H9 (cell line): ENCODE data around the gene OR10A3. TPM values are rescaled to one million over a fixed set of nuclear protein-coding genes. Genes with fewer than 3 reads are reported as not detected.

Experiments used
- DNase-seq: peaks from one replicate; pipeline ENCODE4 v3.0.0-alpha.2; 2017
- H2AFZ ChIP-seq: one replicate; pipeline ENCODE4 v1.6.1; 2013; ENCODE audit warnings: mild to moderate bottlenecking, low read length, control low read depth, moderate library complexity
- H2AK5ac ChIP-seq: 2 replicates; pipeline ENCODE4 v1.6.1; 2013; ENCODE audit warnings: low read length, control low read depth, mixed read lengths; ENCODE audit not compliant: insufficient read length
- H2BK120ac ChIP-seq: one replicate; pipeline ENCODE4 v1.6.1; 2013; ENCODE audit warnings: low read depth, mild to moderate bottlenecking, low read length, control low read depth, inconsistent platforms; ENCODE audit not compliant: poor library complexity, severe bottlenecking
- H2BK12ac ChIP-seq: 2 replicates; pipeline ENCODE4 v1.6.1; 2013; ENCODE audit warnings: low read length, control low read depth, mixed read lengths, low read depth; ENCODE audit not compliant: insufficient read length
- H2BK15ac ChIP-seq: 2 replicates; pipeline ENCODE4 v1.6.1; 2013; ENCODE audit warnings: low read depth, low read length, control low read depth
- H2BK20ac ChIP-seq: one replicate; pipeline ENCODE4 v1.6.1; 2013; ENCODE audit warnings: low read depth, mild to moderate bottlenecking, low read length, control low read depth, inconsistent platforms; ENCODE audit not compliant: poor library complexity, severe bottlenecking
- H2BK5ac ChIP-seq: 2 replicates; pipeline ENCODE4 v1.6.1; 2013; ENCODE audit warnings: low read length, control low read depth, mixed read lengths; ENCODE audit not compliant: insufficient read length
- H3K14ac ChIP-seq: 2 replicates; pipeline ENCODE4 v1.6.1; 2013; ENCODE audit warnings: low read length, control low read depth; ENCODE audit not compliant: insufficient read depth
- H3K18ac ChIP-seq: 2 replicates; pipeline ENCODE4 v1.6.1; 2013; ENCODE audit warnings: low read depth, mild to moderate bottlenecking, mixed read lengths, low read length, control low read depth; ENCODE audit not compliant: insufficient read length
- H3K23ac ChIP-seq: 2 replicates; pipeline ENCODE4 v1.6.1; 2013; ENCODE audit warnings: low read length, control low read depth, mixed read lengths, low read depth; ENCODE audit not compliant: insufficient read length
- H3K23me2 ChIP-seq: 2 replicates; pipeline ENCODE4 v1.6.1; 2013; ENCODE audit warnings: low read depth, mild to moderate bottlenecking, mixed read lengths, low read length, control low read depth; ENCODE audit not compliant: insufficient read length, poor library complexity, severe bottlenecking
- H3K27ac ChIP-seq: 2 replicates; pipeline ENCODE4 v1.5.1; 2013; ENCODE audit warnings: low read length, control low read depth, mixed read lengths, low read depth; ENCODE audit not compliant: insufficient read length
- H3K27me3 ChIP-seq: 2 replicates; pipeline ENCODE4 v1.6.1; 2013; ENCODE audit warnings: low read length, control low read depth, inconsistent platforms; ENCODE audit not compliant: insufficient read depth
- H3K4ac ChIP-seq: 2 replicates; pipeline ENCODE4 v1.6.1; 2013; ENCODE audit warnings: low read depth, mild to moderate bottlenecking, control low read depth, inconsistent platforms, low read length, moderate library complexity
- H3K4me1 ChIP-seq: 2 replicates; pipeline ENCODE4 v1.6.1; 2013; ENCODE audit warnings: low read length, control low read depth, inconsistent platforms; ENCODE audit not compliant: insufficient read depth
- H3K4me2 ChIP-seq: 2 replicates; pipeline ENCODE4 v1.6.1; 2013; ENCODE audit warnings: low read length, control low read depth, mixed read lengths; ENCODE audit not compliant: insufficient read length, insufficient read depth
- H3K56ac ChIP-seq: 2 replicates; pipeline ENCODE4 v1.6.1; 2013; ENCODE audit warnings: low read depth, mild to moderate bottlenecking, mixed read lengths, low read length, control low read depth; ENCODE audit not compliant: insufficient read length
- H3K79me1 ChIP-seq: 2 replicates; pipeline ENCODE4 v1.6.1; 2013; ENCODE audit warnings: low read depth, mild to moderate bottlenecking, moderate library complexity, low read length, control low read depth, inconsistent platforms; ENCODE audit not compliant: insufficient read depth, poor library complexity, severe bottlenecking
- H3K79me2 ChIP-seq: 2 replicates; pipeline ENCODE4 v1.6.1; 2013; ENCODE audit warnings: low read length, control low read depth, inconsistent platforms; ENCODE audit not compliant: insufficient read depth
- H3K9ac ChIP-seq: 2 replicates; pipeline ENCODE4 v1.6.1; 2013; ENCODE audit warnings: low read length, control low read depth, mixed read lengths; ENCODE audit not compliant: insufficient read length; ENCODE audit errors: extremely low read depth
- H3K9me3 ChIP-seq: one replicate; pipeline ENCODE4 v1.6.1; 2013; ENCODE audit warnings: low read depth, low read length, inconsistent platforms; ENCODE audit not compliant: control insufficient read depth
- H3T11ph ChIP-seq: one replicate; pipeline ENCODE4 v1.6.1; 2013; ENCODE audit warnings: mild to moderate bottlenecking, low read length, control low read depth, inconsistent platforms
- H4K20me1 ChIP-seq: one replicate; pipeline ENCODE4 v1.6.1; 2013; ENCODE audit not compliant: control insufficient read depth, insufficient read length, insufficient read depth
- H4K5ac ChIP-seq: 2 replicates; pipeline ENCODE4 v1.6.1; 2013; ENCODE audit warnings: low read depth, mild to moderate bottlenecking, mixed read lengths, low read length, control low read depth; ENCODE audit not compliant: insufficient read length
- H4K8ac ChIP-seq: replicated peaks from 2 replicates; pipeline ENCODE4 v1.6.1; 2013; ENCODE audit warnings: low read length, control low read depth, mixed read lengths, low read depth; ENCODE audit not compliant: insufficient read length
- H4K91ac ChIP-seq: 2 replicates; pipeline ENCODE4 v1.6.1; 2013; ENCODE audit warnings: low read depth, mild to moderate bottlenecking, moderate library complexity, mixed read lengths, low read length, control low read depth; ENCODE audit not compliant: insufficient read length
- H3K27ac Mint-ChIP-seq, 3 experiments: 2 replicates in 2 of 3; 3 replicates in 1 of 3; pipeline ENCODE4 v1.8.0; 2020 to 2021; ENCODE audit warnings: mixed read lengths in 3 of 3, mild to moderate bottlenecking in 1 of 3, moderate library complexity in 1 of 3
- H3K27me3 Mint-ChIP-seq: 2 replicates; pipeline ENCODE4 v1.8.0; 2021; ENCODE audit warnings: low read depth, mild to moderate bottlenecking, moderate library complexity, mixed read lengths
- H3K36me3 Mint-ChIP-seq, 3 experiments: 2 replicates in 2 of 3; 3 replicates in 1 of 3; pipeline ENCODE4 v1.8.0; 2020 to 2021; ENCODE audit warnings: low read depth in 3 of 3, mixed read lengths in 3 of 3; ENCODE audit not compliant: insufficient read depth in 1 of 3
- H3K4me1 Mint-ChIP-seq, 2 experiments: 2 replicates each; pipeline ENCODE4 v1.8.0; 2020; ENCODE audit warnings: mixed read lengths in 2 of 2
- H3K4me3 Mint-ChIP-seq, 2 experiments: 2 replicates in 1 of 2; 3 replicates in 1 of 2; pipeline ENCODE4 v1.8.0; 2020 to 2021; ENCODE audit warnings: mild to moderate bottlenecking in 2 of 2, mixed read lengths in 2 of 2, moderate library complexity in 1 of 2
- H3K9me3 Mint-ChIP-seq, 2 experiments: 2 replicates in 1 of 2; 3 replicates in 1 of 2; pipeline ENCODE4 v1.8.0; 2020; ENCODE audit warnings: mild to moderate bottlenecking in 2 of 2, mixed read lengths in 2 of 2, moderate library complexity in 1 of 2
- CTCF ChIP-seq: fragments of 200-600 bp; sonication (generic); conservative IDR thresholded peaks from 3 replicates; pipeline ENCODE4 v1.8.0; 2021; ENCODE audit warnings: antibody characterized with exemption, mild to moderate bottlenecking
- WGBS: extraction: QIAGEN DNeasy Blood & Tissue Kit; methylation state at CpG from one replicate; pipeline ENCODE4 v1.1.7; 2013; ENCODE audit warnings: missing lambda C conversion rate, low lambda C conversion rate, mixed read lengths; ENCODE audit not compliant: insufficient read length; ENCODE audit errors: extremely low coverage; 5-methylcytosine and 5-hydroxymethylcytosine counted together
- total RNA-seq: library from RNA; stranded (reverse); gene quantifications from 2 replicates; pipeline ENCODE4 v1.2.1, GENCODE V29; 2021

OR10A3 gene
- total RNA-seq, 1 experiment from 2014 or later: not detected

- Histone ChIP-seq H2BK15ac (no peak overlapping the region), H4K5ac (no peak overlapping the region), H3K79me1 (no peaks in the 10 kb centered on the region), H2BK5ac (no peak overlapping the region), H3T11ph (no peak overlapping the region), H2AK5ac (no peak overlapping the region), H3K4me2 (no peak overlapping the region), H3K79me2 (no peaks in the 10 kb centered on the region), H3K23me2 (no peaks in the 10 kb centered on the region), H3K27ac (no peak overlapping the region), H3K4ac (no peak overlapping the region), H3K4me1 (no peaks in the 10 kb centered on the region), H3K14ac (no peak overlapping the region), H3K23ac (no peak overlapping the region), H2BK120ac (no peak overlapping the region), H2BK20ac (no peak overlapping the region), H3K56ac (no peak overlapping the region), H4K20me1 (peaks cover 3% of the 10 kb centered on the region), H4K91ac (no peak overlapping the region), H3K9ac (no peak overlapping the region), H3K18ac (no peak overlapping the region), H3K27me3 (no peaks in the 10 kb centered on the region), H2BK12ac (no peak overlapping the region), H4K8ac (no peak overlapping the region), H2AFZ (no peak overlapping the region), H3K9me3 (no peaks in the 10 kb centered on the region)
- peaks cover 3% of the 10 kb centered on the region; the same call in 1 of the 2 replicates for H3K27me3 Mint-ChIP-seq
- peaks cover 3 to 5% of the 10 kb centered on the region in 2 experiments; a peak in 4 of 5 replicates for H3K9me3 Mint-ChIP-seq
- no peak overlapping the region for H3K4me3 Mint-ChIP-seq
- no peak overlapping the region; a peak in 1 of 7 replicates for H3K27ac Mint-ChIP-seq
- TF ChIP-seq CTCF: no peak
- DNase-seq: no peak
- H3K4me1 Mint-ChIP-seq: peaks cover 12 to 27% of the 10 kb centered on the region in 2 experiments
- no CpG with 5 or more reads among the region's 4 CpGs for WGBS
- peaks cover 0 to 10% (median 0%) of the 10 kb centered on the region in 3 experiments; a peak in 2 of 7 replicates for H3K36me3 Mint-ChIP-seq
Observed at GRCh38 chr11:7899418-7899817, 42.1 kb downstream of the OR10A3 start.
